Neural cell (in vitro differentiated cells): ENCODE data around the gene DEAF1. TPM values are rescaled to one million over a fixed set of nuclear protein-coding genes. Genes with fewer than 3 reads are reported as not detected.

Experiments
- H2AFZ ChIP-seq: fragments of 200-600, 300-800 bp; sonication (generic), shearing (Covaris generic); 2 replicates; pipeline ENCODE4 v1.6.0; 2014; ENCODE audit warnings: low read depth, mild to moderate bottlenecking, antibody characterized with exemption, low read length, moderate library complexity
- H3F3A ChIP-seq: fragments of 200-600 bp; shearing (Covaris generic); 2 replicates; pipeline ENCODE4 v1.6.1; 2016; ENCODE audit warnings: mild to moderate bottlenecking, moderate library complexity, mixed read lengths, antibody characterized with exemption, low read length; ENCODE audit not compliant: insufficient read depth, poor library complexity, severe bottlenecking
- H3K27ac ChIP-seq: fragments of 200-600, 300-800 bp; sonication (generic), shearing (Covaris generic); 2 replicates; pipeline ENCODE4 v1.5.1; 2014; ENCODE audit warnings: mild to moderate bottlenecking, low read length, moderate library complexity
- H3K27me3 ChIP-seq: fragments of 300-800, 200-600 bp; sonication (generic), shearing (Covaris generic); 2 replicates; pipeline ENCODE4 v1.6.0; 2014; ENCODE audit warnings: mild to moderate bottlenecking, low read depth, low read length, moderate library complexity; ENCODE audit not compliant: insufficient read depth
- H3K36me3 ChIP-seq: fragments of 300-800, 200-600 bp; sonication (generic), shearing (Covaris generic); 2 replicates; pipeline ENCODE4 v1.5.1; 2014; ENCODE audit warnings: mild to moderate bottlenecking, antibody characterized with exemption, low read length, moderate library complexity; ENCODE audit not compliant: insufficient read depth
- H3K4me2 ChIP-seq: fragments of 300-800, 200-600 bp; sonication (generic), shearing (Covaris generic); 2 replicates; pipeline ENCODE4 v1.6.0; 2014; ENCODE audit warnings: mild to moderate bottlenecking, low read length
- H3K4me3 ChIP-seq: fragments of 300-800, 200-600 bp; sonication (generic), shearing (Covaris generic); 2 replicates; pipeline ENCODE4 v1.5.1; 2014; ENCODE audit warnings: mild to moderate bottlenecking, low read length, moderate library complexity
- H3K79me2 ChIP-seq: fragments of 200-600 bp; shearing (Covaris generic); replicated peaks from 2 replicates; pipeline ENCODE4 v1.6.0; 2014; ENCODE audit warnings: mild to moderate bottlenecking, low read length, moderate library complexity; ENCODE audit not compliant: insufficient read depth
- H3K9ac ChIP-seq: fragments of 300-800, 200-600 bp; sonication (generic), shearing (Covaris generic); 2 replicates; pipeline ENCODE4 v1.6.1; 2016; ENCODE audit warnings: mild to moderate bottlenecking, low read length, mixed read lengths
- H3K9me2 ChIP-seq: fragments of 200-600 bp; shearing (Covaris generic); 2 replicates; pipeline ENCODE4 v1.6.1; 2016; ENCODE audit warnings: mild to moderate bottlenecking, low read length, mixed read lengths; ENCODE audit not compliant: insufficient read depth
- H3K9me3 ChIP-seq: fragments of 200-600, 300-800 bp; sonication (generic), shearing (Covaris generic); 2 replicates; pipeline ENCODE4 v1.6.1; 2016; ENCODE audit warnings: mild to moderate bottlenecking, mixed run types, low read length, moderate library complexity, mixed read lengths
- H4K20me1 ChIP-seq: fragments of 200-600 bp; shearing (Covaris generic); 2 replicates; pipeline ENCODE4 v1.6.1; 2016; ENCODE audit warnings: mild to moderate bottlenecking, mixed run types; ENCODE audit not compliant: insufficient read depth
- EP300 ChIP-seq: fragments of 450-650 bp; conservative IDR thresholded peaks from 2 replicates; pipeline ENCODE4 v1.6.1; 2014; ENCODE audit warnings: antibody characterized with exemption, mild to moderate bottlenecking, moderate library complexity; ENCODE audit not compliant: poor library complexity, severe bottlenecking
- EZH2 ChIP-seq: fragments of 200-600, 300-800 bp; shearing (Covaris generic), sonication (generic); IDR thresholded peaks from 2 replicates; pipeline ENCODE4 v1.6.1; 2014; ENCODE audit warnings: antibody characterized with exemption, low read length, borderline replicate concordance, mild to moderate bottlenecking; ENCODE audit not compliant: insufficient read depth, poor library complexity, severe bottlenecking
- MXI1 ChIP-seq: fragments of 450-650 bp; conservative IDR thresholded peaks from 2 replicates; pipeline ENCODE4 v1.6.1; 2014; ENCODE audit warnings: antibody characterized with exemption, mild to moderate bottlenecking; ENCODE audit not compliant: poor library complexity, severe bottlenecking
- POLR2AphosphoS5 ChIP-seq: IDR thresholded peaks from 2 replicates; pipeline ENCODE4 v1.6.1; 2012
- RAD21 ChIP-seq: fragments of 450-650 bp; conservative IDR thresholded peaks from 2 replicates; pipeline ENCODE4 v1.6.1; 2014; ENCODE audit warnings: antibody characterized with exemption, mild to moderate bottlenecking, moderate library complexity
- REST ChIP-seq: IDR thresholded peaks from 2 replicates; pipeline ENCODE4 v1.6.1; 2012; ENCODE audit warnings: borderline replicate concordance
- SMC3 ChIP-seq: fragments of 450-650 bp; conservative IDR thresholded peaks from 2 replicates; pipeline ENCODE4 v1.6.1; 2014; ENCODE audit warnings: antibody characterized with exemption, mild to moderate bottlenecking, moderate library complexity; ENCODE audit not compliant: poor library complexity
- TAF1 ChIP-seq: IDR thresholded peaks from 2 replicates; pipeline ENCODE4 v1.6.1; 2012; ENCODE audit warnings: low read depth
- polyA plus RNA-seq: library from polyadenylated mRNA; depleted of rRNA; stranded (reverse); fragments of >200 nt; gene quantifications from 2 replicates; pipeline ENCODE4 v1.2.3, GENCODE V29; 2014
- TF ChIP-seq, protein P1 (sequence below): fragments of 450-650 bp; IDR thresholded peaks from 2 replicates; pipeline ENCODE4 v1.5.1; 2014; ENCODE audit warnings: antibody characterized with exemption, mild to moderate bottlenecking, moderate library complexity; ENCODE audit not compliant: poor library complexity, severe bottlenecking

DEAF1 gene
- polyA plus RNA-seq, 1 donor from 2014 or later = 87.6 TPM

DNA sequence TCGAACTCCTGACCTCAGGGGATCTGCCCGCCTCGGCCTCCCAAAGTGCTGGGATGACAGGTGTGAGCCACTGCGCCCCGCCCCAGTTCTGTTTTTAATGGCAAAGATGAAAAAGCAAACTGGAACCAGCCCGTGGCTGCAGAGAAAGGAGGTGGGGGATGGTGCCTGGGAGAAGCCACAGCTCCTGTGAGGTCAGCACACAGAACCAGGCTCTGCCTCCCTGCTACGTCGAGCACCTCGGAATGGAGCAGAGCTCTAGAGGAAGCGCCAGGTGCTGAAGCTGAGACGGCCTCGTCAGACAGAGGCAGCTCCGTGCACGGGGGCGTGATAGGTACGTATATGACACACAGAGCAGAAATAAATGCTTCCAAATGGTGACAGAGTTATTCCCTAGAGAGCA is 49.5 kb downstream of the DEAF1 start:
- H3K36me3 ChIP-seq = no peaks in the 10 kb centered on the region
- no peaks in the 10 kb centered on the region for H3F3A ChIP-seq
- H4K20me1 ChIP-seq = no peaks in the 10 kb centered on the region
- H3K27ac ChIP-seq = no peak overlapping the region
- H2AFZ ChIP-seq = no peak overlapping the region
- H3K9ac ChIP-seq = no peak overlapping the region
- H3K27me3 ChIP-seq = no peaks in the 10 kb centered on the region
- H3K4me3 ChIP-seq = no peak overlapping the region
- H3K9me3 ChIP-seq = no peaks in the 10 kb centered on the region
- TF ChIP-seq POLR2AphosphoS5 (peak; percentile 30), TAF1 (no peak)
- no peak overlapping the region for H3K4me2 ChIP-seq
- H3K9me2 ChIP-seq = no peaks in the 10 kb centered on the region
- H3K79me2 ChIP-seq = no peaks in the 10 kb centered on the region

DNA sequence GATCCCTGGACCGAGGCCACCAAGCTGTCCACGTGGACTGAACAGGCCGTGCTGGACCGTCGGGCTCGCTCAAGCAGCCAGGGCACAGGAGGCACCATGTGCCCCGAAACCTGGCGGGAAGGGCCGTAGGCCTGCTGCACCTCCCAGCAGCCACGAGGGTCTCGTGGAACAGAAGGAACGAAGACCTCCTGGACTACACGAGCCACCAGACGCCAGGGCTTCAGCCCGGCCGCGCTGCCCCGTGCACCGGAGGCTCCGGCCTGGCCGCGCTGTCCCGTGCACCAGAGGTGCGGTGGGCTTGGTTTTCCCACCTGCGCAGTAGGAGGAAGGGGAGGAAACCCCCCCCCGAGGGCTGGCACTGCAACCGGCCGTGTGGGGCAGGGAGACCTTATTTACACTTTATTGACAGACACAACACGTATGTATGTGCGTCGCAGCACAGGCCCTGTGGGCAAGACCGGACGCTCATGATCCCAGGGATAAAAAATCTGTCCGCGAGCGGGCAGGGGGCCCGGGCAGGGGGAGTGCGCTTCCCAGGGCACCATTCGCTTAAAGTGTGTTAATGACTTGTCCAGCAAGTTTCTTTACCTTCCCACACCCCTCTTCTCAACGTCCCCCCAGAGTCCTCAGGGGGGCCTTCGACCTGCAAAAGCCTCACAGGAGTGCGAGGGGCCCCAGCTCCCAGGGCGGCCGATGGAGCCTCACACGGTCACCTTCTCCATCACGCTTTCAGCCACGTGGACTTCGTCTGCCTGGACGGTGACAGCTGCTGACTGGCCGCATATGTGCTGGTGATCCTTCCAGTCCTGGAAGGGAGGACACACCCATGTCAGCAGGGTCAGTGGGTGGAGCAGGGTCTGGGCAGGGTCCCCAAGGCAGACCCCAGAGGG is 50.9 kb downstream of the DEAF1 start:
- no peaks in the 10 kb centered on the region for H3K79me2 ChIP-seq
- TF ChIP-seq MXI1 = no peak
- no peak for TF ChIP-seq REST
- TF ChIP-seq EZH2 = no peak
- TF ChIP-seq SMC3 = no peak
- TF ChIP-seq TAF1 = no peak
- TF ChIP-seq RAD21 = no peak
- no peak for TF ChIP-seq EP300
- TF ChIP-seq POLR2AphosphoS5 = no peak
- TF ChIP-seq, protein P1, sequence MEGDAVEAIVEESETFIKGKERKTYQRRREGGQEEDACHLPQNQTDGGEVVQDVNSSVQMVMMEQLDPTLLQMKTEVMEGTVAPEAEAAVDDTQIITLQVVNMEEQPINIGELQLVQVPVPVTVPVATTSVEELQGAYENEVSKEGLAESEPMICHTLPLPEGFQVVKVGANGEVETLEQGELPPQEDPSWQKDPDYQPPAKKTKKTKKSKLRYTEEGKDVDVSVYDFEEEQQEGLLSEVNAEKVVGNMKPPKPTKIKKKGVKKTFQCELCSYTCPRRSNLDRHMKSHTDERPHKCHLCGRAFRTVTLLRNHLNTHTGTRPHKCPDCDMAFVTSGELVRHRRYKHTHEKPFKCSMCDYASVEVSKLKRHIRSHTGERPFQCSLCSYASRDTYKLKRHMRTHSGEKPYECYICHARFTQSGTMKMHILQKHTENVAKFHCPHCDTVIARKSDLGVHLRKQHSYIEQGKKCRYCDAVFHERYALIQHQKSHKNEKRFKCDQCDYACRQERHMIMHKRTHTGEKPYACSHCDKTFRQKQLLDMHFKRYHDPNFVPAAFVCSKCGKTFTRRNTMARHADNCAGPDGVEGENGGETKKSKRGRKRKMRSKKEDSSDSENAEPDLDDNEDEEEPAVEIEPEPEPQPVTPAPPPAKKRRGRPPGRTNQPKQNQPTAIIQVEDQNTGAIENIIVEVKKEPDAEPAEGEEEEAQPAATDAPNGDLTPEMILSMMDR = no peak
- H3K27ac ChIP-seq = no peak overlapping the region
- no peaks in the 10 kb centered on the region for H3F3A ChIP-seq
- no peaks in the 10 kb centered on the region for H3K36me3 ChIP-seq
- H4K20me1 ChIP-seq = no peaks in the 10 kb centered on the region
- H3K9me3 ChIP-seq = no peaks in the 10 kb centered on the region
- H2AFZ ChIP-seq = no peak overlapping the region
- H3K9me2 ChIP-seq = no peaks in the 10 kb centered on the region
- no peak overlapping the region for H3K4me2 ChIP-seq
- H3K27me3 ChIP-seq = peaks cover 1% of the 10 kb centered on the region
- H3K9ac ChIP-seq = no peak overlapping the region
- H3K4me3 ChIP-seq = no peak overlapping the region
